GM23338 (cell line): ENCODE data around the gene MID1IP1. TPM values are rescaled to one million over a fixed set of nuclear protein-coding genes. Genes with fewer than 3 reads are reported as not detected.

ENCODE experiments used
- ATAC-seq: fragments of 200-7000 bp; cut with Tn5 transposase; 3 replicates; pipeline ENCODE4 v1.9.1; 2020
- DNase-seq: peaks from one replicate; pipeline ENCODE4 v3.0.0-alpha.2; 2015; ENCODE audit warnings: low spot score
- H2AFZ ChIP-seq: fragments of 200-600 bp; sonication (generic); 2 replicates; pipeline ENCODE4 v1.8.0; 2016; ENCODE audit warnings: antibody characterized with exemption, mild to moderate bottlenecking, moderate library complexity
- H3F3A ChIP-seq: fragments of 200-600 bp; sonication (generic); replicated peaks from 2 replicates; pipeline ENCODE4 v1.8.0; 2017; ENCODE audit warnings: antibody characterized with exemption, mixed run types, low read depth
- H3K27ac ChIP-seq: fragments of 200-600 bp; sonication (generic); 2 replicates; pipeline ENCODE4 v1.6.1; 2016; ENCODE audit warnings: low read depth
- H3K27me3 ChIP-seq: fragments of 200-600 bp; sonication (generic); 2 replicates; pipeline ENCODE4 v1.8.0; 2016; ENCODE audit warnings: mild to moderate bottlenecking, mixed run types, moderate library complexity; ENCODE audit not compliant: insufficient read depth
- H3K36me3 ChIP-seq: fragments of 200-600 bp; sonication (generic); 2 replicates; pipeline ENCODE4 v1.8.0; 2016; ENCODE audit warnings: mild to moderate bottlenecking; ENCODE audit not compliant: insufficient read depth
- H3K4me1 ChIP-seq: fragments of 200-600 bp; sonication (generic); 2 replicates; pipeline ENCODE4 v1.8.0; 2016; ENCODE audit warnings: mild to moderate bottlenecking, moderate library complexity; ENCODE audit not compliant: insufficient read depth
- H3K4me2 ChIP-seq: fragments of 200-600 bp; sonication (generic); 2 replicates; pipeline ENCODE4 v1.7.1; 2017; ENCODE audit warnings: mixed run types
- H3K4me3 ChIP-seq: fragments of 200-600 bp; sonication (generic); 2 replicates; pipeline ENCODE4 v1.6.1; 2016; ENCODE audit warnings: mixed run types
- H3K79me2 ChIP-seq: fragments of 200-600 bp; sonication (generic); replicated peaks from 2 replicates; pipeline ENCODE4 v1.8.0; 2017; ENCODE audit warnings: mild to moderate bottlenecking; ENCODE audit not compliant: insufficient read depth
- H3K9me2 ChIP-seq: fragments of 200-600 bp; sonication (generic); 2 replicates; pipeline ENCODE4 v1.8.0; 2017; ENCODE audit not compliant: insufficient read depth
- H4K20me1 ChIP-seq: fragments of 200-600 bp; sonication (generic); replicated peaks from 2 replicates; pipeline ENCODE4 v1.8.0; 2017; ENCODE audit warnings: mild to moderate bottlenecking; ENCODE audit not compliant: insufficient read depth
- H3K27ac Mint-ChIP-seq: 2 replicates; pipeline ENCODE4 v1.8.0; 2020; ENCODE audit warnings: inconsistent platforms, mild to moderate bottlenecking, moderate library complexity, mixed read lengths
- H3K27me3 Mint-ChIP-seq: 3 replicates; pipeline ENCODE4 v1.8.0; 2022; ENCODE audit warnings: low read depth, mild to moderate bottlenecking, moderate library complexity, mixed read lengths, inconsistent platforms; ENCODE audit not compliant: insufficient read depth, poor library complexity
- H3K36me3 Mint-ChIP-seq: 3 replicates; pipeline ENCODE4 v1.8.0; 2021; ENCODE audit warnings: low read depth, mild to moderate bottlenecking, inconsistent platforms, moderate library complexity, mixed read lengths
- H3K4me1 Mint-ChIP-seq: 3 replicates; pipeline ENCODE4 v1.8.0; 2020; ENCODE audit warnings: mild to moderate bottlenecking, inconsistent platforms, mixed read lengths
- H3K4me3 Mint-ChIP-seq: 3 replicates; pipeline ENCODE4 v1.8.0; 2021; ENCODE audit warnings: moderate library complexity, mild to moderate bottlenecking, inconsistent platforms, mixed read lengths
- H3K9me3 Mint-ChIP-seq: 3 replicates; pipeline ENCODE4 v1.8.0; 2020; ENCODE audit warnings: moderate library complexity, mild to moderate bottlenecking, inconsistent platforms, mixed read lengths
- CREB1 ChIP-seq: fragments of 250-450 bp; sonication (Bioruptor Pico); IDR thresholded peaks from 2 replicates; pipeline ENCODE4 v1.5.0; 2020; ENCODE audit warnings: low read depth, mild to moderate bottlenecking, moderate library complexity
- ETS1 ChIP-seq: IDR thresholded peaks from 2 replicates; pipeline ENCODE4 v1.6.1; 2016; ENCODE audit warnings: antibody characterized with exemption
- EZH2 ChIP-seq: fragments of 200-600 bp; sonication (generic); IDR thresholded peaks from one replicate; pipeline ENCODE4 v1.8.0; 2017; ENCODE audit warnings: antibody characterized with exemption, mild to moderate bottlenecking, low read depth; ENCODE audit not compliant: unreplicated experiment
- EZH2phosphoT487 ChIP-seq: fragments of 200-600 bp; sonication (generic); IDR thresholded peaks from one replicate; pipeline ENCODE4 v1.8.1; 2018; ENCODE audit warnings: antibody characterized with exemption; ENCODE audit not compliant: unreplicated experiment
- JUNB ChIP-seq: IDR thresholded peaks from one replicate; pipeline ENCODE4 v1.6.1; 2016; ENCODE audit warnings: antibody characterized with exemption; ENCODE audit not compliant: unreplicated experiment
- NANOG ChIP-seq: IDR thresholded peaks from 2 replicates; pipeline ENCODE4 v1.6.1; 2016; ENCODE audit warnings: antibody characterized with exemption, borderline replicate concordance
- POLR2AphosphoS5 ChIP-seq: IDR thresholded peaks from 2 replicates; pipeline ENCODE4 v1.6.1; 2016; ENCODE audit warnings: antibody characterized with exemption, low read depth
- STAT1 ChIP-seq: IDR thresholded peaks from one replicate; pipeline ENCODE4 v1.6.1; 2016; ENCODE audit warnings: antibody characterized with exemption; ENCODE audit not compliant: unreplicated experiment
- ZNF114 ChIP-seq: fragments of 250-450 bp; sonication (Bioruptor Pico); IDR thresholded peaks from 2 replicates; pipeline ENCODE4 v1.5.0; 2020; ENCODE audit warnings: mild to moderate bottlenecking, moderate library complexity
- ZNF331 ChIP-seq: fragments of 250-450 bp; sonication (Bioruptor Pico); IDR thresholded peaks from 2 replicates; pipeline ENCODE4 v1.5.0; 2020; ENCODE audit warnings: low read depth, mild to moderate bottlenecking, moderate library complexity
- ZNF462 ChIP-seq: fragments of 250-450 bp; sonication (Bioruptor Pico); IDR thresholded peaks from 2 replicates; pipeline ENCODE4 v1.5.0; 2020; ENCODE audit warnings: mild to moderate bottlenecking, moderate library complexity
- polyA plus RNA-seq: library from polyadenylated mRNA; unstranded; fragments of >200 nt; fragmentation: Nextera tagmentation; extraction: Ambion mirVana; gene quantifications from 2 replicates; pipeline ENCODE4 v1.2.1, GENCODE V29; 2016
- total RNA-seq: library from RNA; depleted of rRNA; stranded (reverse); fragments of >200 nt; shearing (Covaris generic); gene quantifications from 2 replicates; pipeline ENCODE4 v1.2.3, GENCODE V29; 2014
- TF ChIP-seq, protein P1 (sequence below), 2 experiments: fragments of 200-600 bp in 1 of 2; sonication (generic) in 1 of 2; conservative IDR thresholded peaks; 2 replicates each; pipeline versions ENCODE4 v1.5.1 to v1.6.1; 2016 to 2017; ENCODE audit warnings: antibody characterized with exemption in 2 of 2, low read depth in 2 of 2, mild to moderate bottlenecking in 2 of 2, moderate library complexity in 1 of 2
- TF ChIP-seq, protein P2 (sequence below): IDR thresholded peaks from one replicate; pipeline ENCODE4 v1.6.1; 2018; ENCODE audit warnings: antibody characterized with exemption; ENCODE audit not compliant: unreplicated experiment

MID1IP1 gene
- total and polyA plus RNA-seq, 2 experiments from 2014 or later = 26.1 to 161 TPM

GRCh38 chrX:38796946-38797345, 4.3 kb upstream of the MID1IP1 start:
- peaks cover 3% of the 10 kb centered on the region; the same call in 1 of the 3 replicates for H3K4me1 Mint-ChIP-seq
- Histone ChIP-seq H3K4me1 (peaks cover 4% of the 10 kb centered on the region; the same call in 1 of the 2 replicates), H3K4me2 (no peak overlapping the region), H3K27ac (no peak overlapping the region), H3K27me3 (no peaks in the 10 kb centered on the region), H3K36me3 (no peaks in the 10 kb centered on the region), H3F3A (no peaks in the 10 kb centered on the region), H4K20me1 (no peaks in the 10 kb centered on the region), H2AFZ (no peak overlapping the region), H3K4me3 (no peak overlapping the region), H3K9me2 (no peaks in the 10 kb centered on the region), H3K79me2 (peaks cover 6% of the 10 kb centered on the region)
- peaks cover 6% of the 10 kb centered on the region for H3K27me3 Mint-ChIP-seq
- H3K36me3 Mint-ChIP-seq = peaks cover 7% of the 10 kb centered on the region
- H3K4me3 Mint-ChIP-seq = no peak overlapping the region
- TF ChIP-seq ETS1 (no peak), EZH2phosphoT487 (no peak), CREB1 (CRISPR knock-in tag) (no peak), ZNF114 (CRISPR knock-in tag) (no peak), NANOG (no peak), ZNF331 (no peak), ZNF462 (no peak), POLR2AphosphoS5 (no peak), EZH2 (no peak), STAT1 (no peak), JUNB (no peak)
- TF ChIP-seq, protein P1, sequence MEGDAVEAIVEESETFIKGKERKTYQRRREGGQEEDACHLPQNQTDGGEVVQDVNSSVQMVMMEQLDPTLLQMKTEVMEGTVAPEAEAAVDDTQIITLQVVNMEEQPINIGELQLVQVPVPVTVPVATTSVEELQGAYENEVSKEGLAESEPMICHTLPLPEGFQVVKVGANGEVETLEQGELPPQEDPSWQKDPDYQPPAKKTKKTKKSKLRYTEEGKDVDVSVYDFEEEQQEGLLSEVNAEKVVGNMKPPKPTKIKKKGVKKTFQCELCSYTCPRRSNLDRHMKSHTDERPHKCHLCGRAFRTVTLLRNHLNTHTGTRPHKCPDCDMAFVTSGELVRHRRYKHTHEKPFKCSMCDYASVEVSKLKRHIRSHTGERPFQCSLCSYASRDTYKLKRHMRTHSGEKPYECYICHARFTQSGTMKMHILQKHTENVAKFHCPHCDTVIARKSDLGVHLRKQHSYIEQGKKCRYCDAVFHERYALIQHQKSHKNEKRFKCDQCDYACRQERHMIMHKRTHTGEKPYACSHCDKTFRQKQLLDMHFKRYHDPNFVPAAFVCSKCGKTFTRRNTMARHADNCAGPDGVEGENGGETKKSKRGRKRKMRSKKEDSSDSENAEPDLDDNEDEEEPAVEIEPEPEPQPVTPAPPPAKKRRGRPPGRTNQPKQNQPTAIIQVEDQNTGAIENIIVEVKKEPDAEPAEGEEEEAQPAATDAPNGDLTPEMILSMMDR (conservative IDR thresholded peaks at IDR 0.05; ENCODE audit: low read depth in 2 of 2) = no peak
- TF ChIP-seq, protein P2, sequence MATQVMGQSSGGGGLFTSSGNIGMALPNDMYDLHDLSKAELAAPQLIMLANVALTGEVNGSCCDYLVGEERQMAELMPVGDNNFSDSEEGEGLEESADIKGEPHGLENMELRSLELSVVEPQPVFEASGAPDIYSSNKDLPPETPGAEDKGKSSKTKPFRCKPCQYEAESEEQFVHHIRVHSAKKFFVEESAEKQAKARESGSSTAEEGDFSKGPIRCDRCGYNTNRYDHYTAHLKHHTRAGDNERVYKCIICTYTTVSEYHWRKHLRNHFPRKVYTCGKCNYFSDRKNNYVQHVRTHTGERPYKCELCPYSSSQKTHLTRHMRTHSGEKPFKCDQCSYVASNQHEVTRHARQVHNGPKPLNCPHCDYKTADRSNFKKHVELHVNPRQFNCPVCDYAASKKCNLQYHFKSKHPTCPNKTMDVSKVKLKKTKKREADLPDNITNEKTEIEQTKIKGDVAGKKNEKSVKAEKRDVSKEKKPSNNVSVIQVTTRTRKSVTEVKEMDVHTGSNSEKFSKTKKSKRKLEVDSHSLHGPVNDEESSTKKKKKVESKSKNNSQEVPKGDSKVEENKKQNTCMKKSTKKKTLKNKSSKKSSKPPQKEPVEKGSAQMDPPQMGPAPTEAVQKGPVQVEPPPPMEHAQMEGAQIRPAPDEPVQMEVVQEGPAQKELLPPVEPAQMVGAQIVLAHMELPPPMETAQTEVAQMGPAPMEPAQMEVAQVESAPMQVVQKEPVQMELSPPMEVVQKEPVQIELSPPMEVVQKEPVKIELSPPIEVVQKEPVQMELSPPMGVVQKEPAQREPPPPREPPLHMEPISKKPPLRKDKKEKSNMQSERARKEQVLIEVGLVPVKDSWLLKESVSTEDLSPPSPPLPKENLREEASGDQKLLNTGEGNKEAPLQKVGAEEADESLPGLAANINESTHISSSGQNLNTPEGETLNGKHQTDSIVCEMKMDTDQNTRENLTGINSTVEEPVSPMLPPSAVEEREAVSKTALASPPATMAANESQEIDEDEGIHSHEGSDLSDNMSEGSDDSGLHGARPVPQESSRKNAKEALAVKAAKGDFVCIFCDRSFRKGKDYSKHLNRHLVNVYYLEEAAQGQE = no peak
- no peaks in the 10 kb centered on the region; the same call in 2 of the 3 replicates for H3K9me3 Mint-ChIP-seq
- no peak for DNase-seq
- no peak overlapping the region for H3K27ac Mint-ChIP-seq
- ATAC-seq = no peak
